Measurements from ENCODE around the gene GAS7.

GAS7 gene

GRCh38 chr17:9878356-9878755 is 320.1 kb downstream of the GAS7 start:
- in situ Hi-C loops (cut with MboI; ENCODE audit: low sequenced_read_pairs, unreplicated experiment), result no loop called here
- TF ChIP-seq CTCF (IDR thresholded peaks at IDR 0.05; ENCODE audit: borderline replicate concordance, control extremely low read depth, extremely low read depth, insufficient read depth, missing control alignments), result no peak
- DNase-seq (ENCODE audit: low spot score), result no peak

GRCh38 chr17:9875441-9875840 is 323.0 kb downstream of the GAS7 start:
- DNase-seq (ENCODE audit: low spot score), result no peak
- no peak for TF ChIP-seq CTCF (IDR thresholded peaks at IDR 0.05; ENCODE audit: borderline replicate concordance, control extremely low read depth, extremely low read depth, insufficient read depth, missing control alignments)
- in situ Hi-C loops (cut with MboI; ENCODE audit: low sequenced_read_pairs, unreplicated experiment), result no loop called here

- in situ Hi-C loops (cut with MboI; ENCODE audit: low sequenced_read_pairs, unreplicated experiment), result no loop called here
- no peak for DNase-seq (ENCODE audit: low spot score)
- TF ChIP-seq CTCF (IDR thresholded peaks at IDR 0.05; ENCODE audit: borderline replicate concordance, control extremely low read depth, extremely low read depth, insufficient read depth, missing control alignments), result no peak
These were observed 323.7 kb downstream of the GAS7 start for GRCh38 chr17:9874722-9875121.

GRCh38 chr17:9872852-9873251 is 325.6 kb downstream of the GAS7 start:
- in situ Hi-C loops (cut with MboI; ENCODE audit: low sequenced_read_pairs, unreplicated experiment), result no loop called here
- no peak for TF ChIP-seq CTCF (IDR thresholded peaks at IDR 0.05; ENCODE audit: borderline replicate concordance, control extremely low read depth, extremely low read depth, insufficient read depth, missing control alignments)
- no peak for DNase-seq (ENCODE audit: low spot score)

GRCh38 chr17:9868552-9868951 is 329.9 kb downstream of the GAS7 start:
- in situ Hi-C loops (cut with MboI; ENCODE audit: low sequenced_read_pairs, unreplicated experiment), result no loop called here
- DNase-seq (ENCODE audit: low spot score), result no peak
- no peak for TF ChIP-seq CTCF (IDR thresholded peaks at IDR 0.05; ENCODE audit: borderline replicate concordance, control extremely low read depth, extremely low read depth, insufficient read depth, missing control alignments)

GRCh38 chr17:9865586-9865985 is 332.8 kb downstream of the GAS7 start:
- in situ Hi-C loops (cut with MboI; ENCODE audit: low sequenced_read_pairs, unreplicated experiment), result no loop called here
- no peak for TF ChIP-seq CTCF (IDR thresholded peaks at IDR 0.05; ENCODE audit: borderline replicate concordance, control extremely low read depth, extremely low read depth, insufficient read depth, missing control alignments)

GRCh38 chr17:9862949-9863348 is 335.5 kb downstream of the GAS7 start:
- no peak for TF ChIP-seq CTCF (IDR thresholded peaks at IDR 0.05; ENCODE audit: borderline replicate concordance, control extremely low read depth, extremely low read depth, insufficient read depth, missing control alignments)
- no peak for DNase-seq (ENCODE audit: low spot score)
- in situ Hi-C loops (cut with MboI; ENCODE audit: low sequenced_read_pairs, unreplicated experiment), result no loop called here

More at GRCh38 chr17:9865586-9865985, 332.8 kb downstream of the GAS7 start:
- no peak for DNase-seq (ENCODE audit: low spot score)
